Gastroesophageal sphincter (tissue), 3 donors: ENCODE measurements around the gene GOLGA6B.
"Not testable (repeated sequence)": the region's sequence is repeated elsewhere in the genome, so short reads cannot be mapped to it uniquely, and the experiment has no call there.

Source experiments
- EP300 ChIP-seq: sonication (generic); formaldehyde crosslinking; IDR thresholded peaks from one replicate; pipeline ENCODE4 v1.6.1; 2017; ENCODE audit warnings: antibody characterized with exemption, mild to moderate bottlenecking
- POLR2A ChIP-seq, 2 donors: fragments of 450-650 bp; IDR thresholded peaks; one replicate each; pipeline ENCODE4 v1.6.1; 2017; ENCODE audit warnings: antibody characterized with exemption in 2 of 2, mild to moderate bottlenecking in 2 of 2, moderate library complexity in 1 of 2
- POLR2AphosphoS5 ChIP-seq: sonication (generic); formaldehyde crosslinking; IDR thresholded peaks from one replicate; pipeline ENCODE4 v1.6.1; 2017; ENCODE audit warnings: antibody characterized with exemption
- TF ChIP-seq, protein P1 (sequence below), 4 experiments: fragments of 200-600 bp in 2 of 4; fragments of 450-650 bp in 2 of 4; sonication (generic) in 1 of 4; IDR thresholded peaks; one replicate each; pipeline ENCODE4 v1.5.1; 2017 to 2019; ENCODE audit warnings: antibody characterized with exemption in 4 of 4, mild to moderate bottlenecking in 2 of 4, moderate library complexity in 2 of 4

DNA sequence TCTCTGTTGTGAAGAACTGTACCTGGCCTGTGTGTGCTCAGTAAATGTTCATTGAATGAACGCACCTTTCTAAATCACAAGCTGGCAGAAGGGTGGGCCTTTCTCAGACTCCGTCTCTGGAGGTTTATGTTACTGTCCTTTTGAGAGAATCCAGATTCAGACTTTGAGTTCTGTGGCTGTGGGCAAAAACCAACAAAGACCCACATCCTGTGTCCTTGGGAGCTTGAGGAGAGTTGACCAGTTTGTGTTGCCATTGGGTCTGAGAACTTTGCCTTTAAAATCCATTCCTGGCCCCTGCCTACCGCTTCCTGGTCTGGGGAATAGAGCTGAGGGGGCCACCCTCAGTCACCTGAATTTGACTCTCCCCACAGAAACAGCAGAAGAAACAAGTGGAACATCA lies 46.4 kb upstream of the GOLGA6B start:
- TF ChIP-seq, protein P1, sequence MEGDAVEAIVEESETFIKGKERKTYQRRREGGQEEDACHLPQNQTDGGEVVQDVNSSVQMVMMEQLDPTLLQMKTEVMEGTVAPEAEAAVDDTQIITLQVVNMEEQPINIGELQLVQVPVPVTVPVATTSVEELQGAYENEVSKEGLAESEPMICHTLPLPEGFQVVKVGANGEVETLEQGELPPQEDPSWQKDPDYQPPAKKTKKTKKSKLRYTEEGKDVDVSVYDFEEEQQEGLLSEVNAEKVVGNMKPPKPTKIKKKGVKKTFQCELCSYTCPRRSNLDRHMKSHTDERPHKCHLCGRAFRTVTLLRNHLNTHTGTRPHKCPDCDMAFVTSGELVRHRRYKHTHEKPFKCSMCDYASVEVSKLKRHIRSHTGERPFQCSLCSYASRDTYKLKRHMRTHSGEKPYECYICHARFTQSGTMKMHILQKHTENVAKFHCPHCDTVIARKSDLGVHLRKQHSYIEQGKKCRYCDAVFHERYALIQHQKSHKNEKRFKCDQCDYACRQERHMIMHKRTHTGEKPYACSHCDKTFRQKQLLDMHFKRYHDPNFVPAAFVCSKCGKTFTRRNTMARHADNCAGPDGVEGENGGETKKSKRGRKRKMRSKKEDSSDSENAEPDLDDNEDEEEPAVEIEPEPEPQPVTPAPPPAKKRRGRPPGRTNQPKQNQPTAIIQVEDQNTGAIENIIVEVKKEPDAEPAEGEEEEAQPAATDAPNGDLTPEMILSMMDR (IDR thresholded peaks at IDR 0.05) = not testable (repeated sequence)
- not testable (repeated sequence) for TF ChIP-seq POLR2AphosphoS5; EP300; POLR2A (IDR thresholded peaks at IDR 0.05)
